HG03103 (cell line): Measurements from ENCODE around the gene RPGR.

ENCODE experiments used
- ATAC-seq: cut with Tn5 transposase; IDR thresholded peaks from one replicate; pipeline ENCODE4 v1.9.1; 2021; ENCODE audit warnings: low read depth; ENCODE audit not compliant: unreplicated experiment

Gene RPGR

GRCh38 chrX:38268011-38268410 lies 59.3 kb downstream of the RPGR start:
- ATAC-seq: no peak

- ATAC-seq: no peak
Measured at GRCh38 chrX:38262715-38263620, 64.3 kb downstream of the RPGR start.

GRCh38 chrX:38260231-38260630 lies 67.1 kb downstream of the RPGR start:
- no peak for ATAC-seq

GRCh38 chrX:38256019-38256418 lies 71.3 kb downstream of the RPGR start:
- no peak for ATAC-seq

GRCh38 chrX:38249965-38250364 lies 77.3 kb downstream of the RPGR start:
- ATAC-seq: no peak

- no peak for ATAC-seq
Measured at GRCh38 chrX:38247051-38247450, 80.3 kb downstream of the RPGR start.

GRCh38 chrX:38240541-38240940 lies 86.8 kb downstream of the RPGR start:
- no peak for ATAC-seq

- ATAC-seq: no peak
Measured at GRCh38 chrX:38236901-38237615, 90.3 kb downstream of the RPGR start.

GRCh38 chrX:38233891-38234667 lies 93.2 kb downstream of the RPGR start:
- ATAC-seq: no peak

GRCh38 chrX:38232079-38232686 lies 95.1 kb downstream of the RPGR start:
- no peak for ATAC-seq

- ATAC-seq: no peak
Measured at GRCh38 chrX:38225093-38225492, 102.2 kb downstream of the RPGR start.

- no peak for ATAC-seq
Measured at GRCh38 chrX:38224160-38224559, 103.1 kb downstream of the RPGR start.

- ATAC-seq: no peak
Measured at GRCh38 chrX:38221391-38221929, 105.8 kb downstream of the RPGR start.

GRCh38 chrX:38220415-38221390 lies 106.6 kb downstream of the RPGR start, which contains the start of gene SRPX:
TSS of gene SRPX (minus strand) at chrX:38220871. CDS start at chrX:38220792, 79 bp downstream.
- ATAC-seq: no peak

- ATAC-seq: no peak
Measured at GRCh38 chrX:38220024-38220414, 107.3 kb downstream of the RPGR start.
